Measurements from ENCODE around the gene RNF224.

The RNF224 gene

GRCh38 chr9:137268538-137269201 lies 41.4 kb downstream of the RNF224 start:
- Histone ChIP-seq H3K79me2 (ENCODE audit: insufficient read depth, low read length) (0 out of 2 replicates have a peak, but pooled peaks cover 4% of the 10 kb centered on the region), H3K27ac (ENCODE audit: low read length) (no peak overlapping the region; the same call in 1 of the 2 replicates), H3K36me3 (ENCODE audit: insufficient read depth, low read length) (peaks cover 73% of the 10 kb centered on the region), H3K27me3 (ENCODE audit: insufficient read depth, low read length, poor library complexity) (no peaks in the 10 kb centered on the region), H3K4me1 (ENCODE audit: insufficient read depth, low read length) (no peaks in the 10 kb centered on the region), H3K4me3 (ENCODE audit: low read depth in 1 of 2, low read length in 2 of 2) (no peak overlapping the region), H3K9ac (ENCODE audit: low read depth, low read length) (no peak overlapping the region), H3K4me2 (ENCODE audit: insufficient read depth, low read length) (no peak overlapping the region), H4K20me1 (ENCODE audit: insufficient read depth, low read length) (peaks cover 40% of the 10 kb centered on the region), H3K9me3 (ENCODE audit: insufficient read depth, low read length, severe bottlenecking) (no peaks in the 10 kb centered on the region), H2AFZ (ENCODE audit: low read depth, low read length) (no peak overlapping the region)
- DNase-seq (no peak), ATAC-seq (ENCODE audit: insufficient read depth, low read depth) (no peak)
- TF ChIP-seq EZH2 (IDR thresholded peaks at IDR 0.05; ENCODE audit: borderline replicate concordance, low read depth, low read length, severe bottlenecking), result no peak
- no peak for TF ChIP-seq CTCF (IDR thresholded peaks at IDR 0.05; ENCODE audit: borderline replicate concordance, extremely low read depth, low read length, poor library complexity, severe bottlenecking)

- no peak overlapping the region for H3K4me3 ChIP-seq (ENCODE audit: low read depth in 1 of 2, low read length in 2 of 2)
- no peak overlapping the region for H3K9ac ChIP-seq (ENCODE audit: low read depth, low read length)
- H3K9me3 ChIP-seq (ENCODE audit: insufficient read depth, low read length, severe bottlenecking), result no peaks in the 10 kb centered on the region
- ATAC-seq (ENCODE audit: insufficient read depth, low read depth) (no peak), DNase-seq (no peak)
- no peak overlapping the region for H2AFZ ChIP-seq (ENCODE audit: low read depth, low read length)
- H3K27ac ChIP-seq (ENCODE audit: low read length), result no peak overlapping the region
- H4K20me1 ChIP-seq (ENCODE audit: insufficient read depth, low read length), result peaks cover 41% of the 10 kb centered on the region
- H3K36me3 ChIP-seq (ENCODE audit: insufficient read depth, low read length), result peaks cover 66% of the 10 kb centered on the region
- H3K4me2 ChIP-seq (ENCODE audit: insufficient read depth, low read length), result no peak overlapping the region
- H3K27me3 ChIP-seq (ENCODE audit: insufficient read depth, low read length, poor library complexity), result no peaks in the 10 kb centered on the region
- H3K4me1 ChIP-seq (ENCODE audit: insufficient read depth, low read length), result no peaks in the 10 kb centered on the region
- 0 out of 2 replicates have a peak, but pooled peaks cover 4% of the 10 kb centered on the region for H3K79me2 ChIP-seq (ENCODE audit: insufficient read depth, low read length)
- TF ChIP-seq CTCF (IDR thresholded peaks at IDR 0.05; ENCODE audit: borderline replicate concordance, extremely low read depth, low read length, poor library complexity, severe bottlenecking), result no peak
- no peak for TF ChIP-seq EZH2 (IDR thresholded peaks at IDR 0.05; ENCODE audit: borderline replicate concordance, low read depth, low read length, severe bottlenecking)
Measured at GRCh38 chr9:137269231-137269772, 42.0 kb downstream of the RNF224 start.

GRCh38 chr9:137270929-137271695 lies 43.8 kb downstream of the RNF224 start:
- H3K9ac ChIP-seq (ENCODE audit: low read depth, low read length), result no peak overlapping the region
- no peak overlapping the region for H2AFZ ChIP-seq (ENCODE audit: low read depth, low read length)
- peaks cover 52% of the 10 kb centered on the region for H3K36me3 ChIP-seq (ENCODE audit: insufficient read depth, low read length)
- ATAC-seq (ENCODE audit: insufficient read depth, low read depth) (peak; percentile 81), DNase-seq (peak; percentile 71)
- H3K4me3 ChIP-seq (ENCODE audit: low read depth in 1 of 2, low read length in 2 of 2), result no peak overlapping the region
- 0 out of 2 replicates have a peak, but pooled peaks cover 2% of the 10 kb centered on the region for H3K79me2 ChIP-seq (ENCODE audit: insufficient read depth, low read length)
- peaks cover 46% of the 10 kb centered on the region for H4K20me1 ChIP-seq (ENCODE audit: insufficient read depth, low read length)
- H3K27ac ChIP-seq (ENCODE audit: low read length), result no peak overlapping the region
- no peaks in the 10 kb centered on the region for H3K9me3 ChIP-seq (ENCODE audit: insufficient read depth, low read length, severe bottlenecking)
- no peaks in the 10 kb centered on the region for H3K27me3 ChIP-seq (ENCODE audit: insufficient read depth, low read length, poor library complexity)
- no peak overlapping the region for H3K4me2 ChIP-seq (ENCODE audit: insufficient read depth, low read length)
- TF ChIP-seq EZH2 (IDR thresholded peaks at IDR 0.05; ENCODE audit: borderline replicate concordance, low read depth, low read length, severe bottlenecking), result no peak
- no peak for TF ChIP-seq CTCF (IDR thresholded peaks at IDR 0.05; ENCODE audit: borderline replicate concordance, extremely low read depth, low read length, poor library complexity, severe bottlenecking)
- no peaks in the 10 kb centered on the region for H3K4me1 ChIP-seq (ENCODE audit: insufficient read depth, low read length)

Data from DND-41 (cell line).